Glutamatergic neuron (in vitro differentiated cells): ENCODE results near the gene GLRA2. TPM values are rescaled to one million over a fixed set of nuclear protein-coding genes. Genes with fewer than 3 reads are reported as not detected.

Experiments used
- DNase-seq: peaks from one replicate; pipeline ENCODE4 v3.0.0; 2022
- H3K27ac Mint-ChIP-seq: one replicate; pipeline ENCODE4 v1.8.0; 2020; ENCODE audit warnings: mild to moderate bottlenecking, mixed read lengths, inconsistent platforms; ENCODE audit not compliant: unreplicated experiment
- H3K27me3 Mint-ChIP-seq: one replicate; pipeline ENCODE4 v1.8.0; 2020; ENCODE audit warnings: mild to moderate bottlenecking, moderate library complexity, mixed read lengths, inconsistent platforms; ENCODE audit not compliant: unreplicated experiment
- H3K36me3 Mint-ChIP-seq: one replicate; pipeline ENCODE4 v1.8.0; 2020; ENCODE audit warnings: mild to moderate bottlenecking, mixed read lengths, inconsistent platforms; ENCODE audit not compliant: unreplicated experiment
- H3K4me1 Mint-ChIP-seq: one replicate; pipeline ENCODE4 v1.8.0; 2020; ENCODE audit warnings: mild to moderate bottlenecking, low read depth, mixed read lengths, inconsistent platforms; ENCODE audit not compliant: unreplicated experiment
- H3K4me3 Mint-ChIP-seq: one replicate; pipeline ENCODE4 v1.8.0; 2020; ENCODE audit warnings: mild to moderate bottlenecking, mixed read lengths, inconsistent platforms; ENCODE audit not compliant: unreplicated experiment
- H3K9me3 Mint-ChIP-seq: one replicate; pipeline ENCODE4 v1.8.0; 2020; ENCODE audit warnings: mild to moderate bottlenecking, moderate library complexity, mixed read lengths, inconsistent platforms; ENCODE audit not compliant: unreplicated experiment
- total RNA-seq: library from RNA; stranded (reverse); fragmentation: NEBNext Ultra II Directional; extraction: Animal tissue kit (Norgen Biotek cat#: 25700); gene quantifications from one replicate; pipeline ENCODE4 v1.2.1, GENCODE V29; 2021; ENCODE audit not compliant: unreplicated experiment
- TF ChIP-seq, protein P1 (sequence below): fragments of 200-600 bp; sonication (generic); IDR thresholded peaks from one replicate; pipeline ENCODE4 v1.5.0; 2021; ENCODE audit not compliant: partially characterized antibody, unreplicated experiment

Gene GLRA2
- total RNA-seq, 1 donor from 2014 or later = 1.9 TPM

DNA sequence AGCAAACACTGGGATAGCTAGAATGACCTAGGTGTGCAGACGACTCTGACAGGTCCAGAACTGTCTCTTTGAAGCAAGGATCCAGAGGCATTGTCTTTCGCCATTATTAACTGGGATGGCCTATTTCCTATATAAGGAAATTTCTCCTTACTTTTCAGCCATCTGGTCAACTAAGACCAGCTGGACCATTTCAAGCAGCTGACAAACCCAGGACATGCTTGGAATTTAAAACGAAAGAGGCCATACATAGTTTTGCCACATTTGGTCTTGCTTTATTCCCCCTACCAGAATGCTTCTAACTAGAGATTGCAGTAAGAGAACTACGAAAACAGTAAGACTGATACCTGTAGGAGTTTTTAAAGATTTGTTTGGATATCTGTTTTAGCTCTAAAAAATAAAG lies 87.0 kb downstream of the GLRA2 start:
- no peak overlapping the region for H3K4me3 Mint-ChIP-seq
- no peak for DNase-seq
- no peaks in the 10 kb centered on the region for H3K36me3 Mint-ChIP-seq
- H3K4me1 Mint-ChIP-seq = peaks cover 13% of the 10 kb centered on the region
- no peak overlapping the region for H3K27ac Mint-ChIP-seq
- H3K9me3 Mint-ChIP-seq = peaks cover 2% of the 10 kb centered on the region
- H3K27me3 Mint-ChIP-seq = no peaks in the 10 kb centered on the region
- TF ChIP-seq, protein P1, sequence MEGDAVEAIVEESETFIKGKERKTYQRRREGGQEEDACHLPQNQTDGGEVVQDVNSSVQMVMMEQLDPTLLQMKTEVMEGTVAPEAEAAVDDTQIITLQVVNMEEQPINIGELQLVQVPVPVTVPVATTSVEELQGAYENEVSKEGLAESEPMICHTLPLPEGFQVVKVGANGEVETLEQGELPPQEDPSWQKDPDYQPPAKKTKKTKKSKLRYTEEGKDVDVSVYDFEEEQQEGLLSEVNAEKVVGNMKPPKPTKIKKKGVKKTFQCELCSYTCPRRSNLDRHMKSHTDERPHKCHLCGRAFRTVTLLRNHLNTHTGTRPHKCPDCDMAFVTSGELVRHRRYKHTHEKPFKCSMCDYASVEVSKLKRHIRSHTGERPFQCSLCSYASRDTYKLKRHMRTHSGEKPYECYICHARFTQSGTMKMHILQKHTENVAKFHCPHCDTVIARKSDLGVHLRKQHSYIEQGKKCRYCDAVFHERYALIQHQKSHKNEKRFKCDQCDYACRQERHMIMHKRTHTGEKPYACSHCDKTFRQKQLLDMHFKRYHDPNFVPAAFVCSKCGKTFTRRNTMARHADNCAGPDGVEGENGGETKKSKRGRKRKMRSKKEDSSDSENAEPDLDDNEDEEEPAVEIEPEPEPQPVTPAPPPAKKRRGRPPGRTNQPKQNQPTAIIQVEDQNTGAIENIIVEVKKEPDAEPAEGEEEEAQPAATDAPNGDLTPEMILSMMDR = no peak

DNA sequence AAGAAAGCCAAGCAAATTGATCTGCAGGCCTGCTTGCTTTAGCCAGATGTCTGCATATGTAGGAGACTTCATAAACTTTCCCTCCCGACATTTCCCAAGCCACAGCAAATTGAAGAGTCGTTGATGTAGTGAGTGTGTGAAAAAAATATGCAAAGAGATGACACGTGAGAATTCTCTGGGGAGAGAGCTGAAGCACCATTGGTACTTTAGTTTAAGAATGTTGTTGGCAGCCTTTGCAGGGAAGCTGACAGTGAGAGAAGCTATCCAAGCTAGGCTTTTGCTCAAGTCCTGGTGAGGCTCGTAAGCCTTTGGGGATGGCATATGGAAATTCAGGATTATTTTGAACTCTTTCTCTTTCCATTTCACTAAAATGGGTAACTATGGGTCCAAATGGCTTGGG lies 87.5 kb downstream of the GLRA2 start:
- H3K4me1 Mint-ChIP-seq = peaks cover 13% of the 10 kb centered on the region
- no peaks in the 10 kb centered on the region for H3K36me3 Mint-ChIP-seq
- no peak for DNase-seq
- peaks cover 2% of the 10 kb centered on the region for H3K9me3 Mint-ChIP-seq
- H3K27me3 Mint-ChIP-seq = no peaks in the 10 kb centered on the region
- TF ChIP-seq, protein P1 = no peak
- no peak overlapping the region for H3K4me3 Mint-ChIP-seq
- peak overlapping the region; percentile 4 for H3K27ac Mint-ChIP-seq

DNA sequence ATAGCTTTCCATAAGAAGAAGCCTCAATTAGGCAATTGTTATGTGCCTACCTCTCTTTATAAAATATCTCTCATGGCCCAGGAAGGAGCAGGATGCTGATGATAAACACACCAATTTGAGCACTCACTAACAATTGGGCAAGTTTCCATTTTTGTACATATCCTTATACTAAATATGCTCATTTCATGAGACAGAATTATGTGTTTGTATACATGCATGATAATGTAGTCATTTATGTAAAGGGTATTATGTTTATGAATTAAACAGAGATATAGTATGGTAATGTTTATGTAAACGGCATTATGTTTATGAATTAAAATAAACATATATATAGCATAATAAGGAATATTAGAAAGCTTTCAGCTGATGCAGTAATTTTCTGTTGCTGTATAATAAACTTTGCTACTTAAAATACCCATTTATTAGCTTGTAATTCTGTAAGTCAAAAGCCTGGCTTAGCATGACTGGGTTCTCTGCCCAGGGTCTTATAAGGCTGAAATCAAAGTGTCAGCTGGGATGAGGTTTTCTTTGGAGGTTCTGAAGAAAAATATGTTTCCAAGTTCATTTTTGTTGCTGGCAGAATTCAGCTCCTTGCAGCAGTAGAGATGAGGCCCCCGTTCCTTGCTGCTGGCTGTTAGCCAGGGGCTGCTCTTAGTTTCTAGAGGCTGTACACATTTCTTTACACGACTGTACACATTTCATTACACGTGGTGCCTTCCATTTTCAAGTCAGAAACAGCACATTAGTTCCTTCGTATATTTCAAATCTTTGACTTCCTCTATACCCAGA lies 89.0 kb downstream of the GLRA2 start:
- TF ChIP-seq, protein P1 = no peak
- H3K27me3 Mint-ChIP-seq = no peaks in the 10 kb centered on the region
- DNase-seq = no peak
- peaks cover 13% of the 10 kb centered on the region for H3K4me1 Mint-ChIP-seq
- no peak overlapping the region for H3K4me3 Mint-ChIP-seq
- no peaks in the 10 kb centered on the region for H3K36me3 Mint-ChIP-seq
- H3K27ac Mint-ChIP-seq = no peak overlapping the region
- H3K9me3 Mint-ChIP-seq = peaks cover 2% of the 10 kb centered on the region

DNA sequence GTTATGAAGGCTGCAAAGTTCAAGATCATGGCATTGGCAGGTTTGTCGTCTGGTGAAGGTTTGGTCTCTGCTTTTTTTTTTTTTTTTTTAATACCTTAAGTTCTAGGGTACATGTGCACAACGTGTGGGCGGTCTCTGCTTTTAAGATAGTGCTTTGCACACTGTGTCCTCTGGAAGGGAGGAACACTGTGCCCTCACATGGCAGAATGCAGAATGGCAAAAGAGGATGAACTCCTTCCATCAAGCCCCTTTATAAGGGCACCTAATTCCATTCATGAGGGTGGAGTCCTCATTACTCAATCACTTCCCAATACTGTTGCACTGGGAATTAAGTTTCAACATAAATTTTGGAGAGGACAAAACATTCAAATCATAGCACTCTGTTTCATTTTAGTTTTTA lies 101.4 kb downstream of the GLRA2 start:
- H3K27ac Mint-ChIP-seq = no peak overlapping the region
- H3K27me3 Mint-ChIP-seq = no peaks in the 10 kb centered on the region
- no peaks in the 10 kb centered on the region for H3K36me3 Mint-ChIP-seq
- TF ChIP-seq, protein P1 = no peak
- H3K9me3 Mint-ChIP-seq = no peaks in the 10 kb centered on the region
- no peaks in the 10 kb centered on the region for H3K4me1 Mint-ChIP-seq
- no peak overlapping the region for H3K4me3 Mint-ChIP-seq
- no peak for DNase-seq
